Kidney capillary endothelial cell (primary cell): ENCODE data around the gene SWAP70.
"Not testable (repeated sequence)": the region's sequence is repeated elsewhere in the genome, so short reads cannot be mapped to it uniquely, and the experiment has no call there.

Experiments used
- DNase-seq: peaks from one replicate; pipeline ENCODE4 v3.0.0-alpha.2; 2018; ENCODE audit warnings: low spot score

The SWAP70 gene

GRCh38 chr11:9692691-9693090 is 28.8 kb downstream of the SWAP70 start:
- no peak for DNase-seq

- DNase-seq = no peak
Measured at GRCh38 chr11:9693801-9694553, 30.1 kb downstream of the SWAP70 start.

- not testable (repeated sequence) for DNase-seq
Measured at GRCh38 chr11:9695228-9695627, 31.4 kb downstream of the SWAP70 start.

DNA sequence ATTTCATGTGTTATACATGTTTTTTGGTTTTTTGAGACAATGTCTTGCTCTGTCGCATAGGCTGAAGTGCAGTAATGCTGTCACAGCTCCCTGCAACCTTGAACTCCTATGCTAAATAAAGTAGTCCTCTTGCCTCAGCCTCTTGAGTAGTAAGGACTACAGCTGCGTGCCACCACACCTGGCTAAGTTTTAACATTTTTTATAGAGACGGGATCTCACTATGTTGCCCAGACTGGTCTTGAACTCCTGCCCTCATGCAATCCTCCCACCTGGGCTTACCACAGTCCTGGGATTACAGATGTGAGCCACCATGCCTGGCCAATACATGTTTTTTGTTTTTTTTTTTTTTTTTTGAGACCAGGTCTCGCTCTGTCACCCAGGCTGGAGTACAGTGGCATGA is 33.9 kb downstream of the SWAP70 start:
- DNase-seq = no peak

GRCh38 chr11:9700105-9700801 is 36.4 kb downstream of the SWAP70 start:
- DNase-seq = no peak

- no peak for DNase-seq
Measured at GRCh38 chr11:9701799-9702198, 37.9 kb downstream of the SWAP70 start.

DNA sequence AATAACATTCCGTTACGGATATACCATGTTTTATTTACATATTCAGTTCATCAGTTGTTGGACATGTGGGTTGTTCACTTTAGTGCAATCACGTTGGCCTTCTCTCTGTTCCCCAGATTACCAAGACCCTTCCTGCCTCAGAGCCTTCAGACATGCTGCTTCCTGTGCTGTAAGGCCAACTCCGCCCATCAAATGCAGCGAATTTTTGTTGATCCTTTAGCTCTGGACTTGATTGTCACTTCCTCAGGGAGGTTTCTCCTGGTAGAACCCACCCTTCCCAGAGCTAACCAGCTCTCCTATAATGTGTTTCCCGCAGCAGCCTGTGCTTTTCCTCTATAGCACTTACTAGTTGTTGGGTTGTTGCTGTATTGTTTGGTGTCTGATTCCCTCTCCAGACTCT is 39.4 kb downstream of the SWAP70 start:
- peak; percentile 74 for DNase-seq

- no peak for DNase-seq
Measured at GRCh38 chr11:9704037-9704436, 40.2 kb downstream of the SWAP70 start.

DNA sequence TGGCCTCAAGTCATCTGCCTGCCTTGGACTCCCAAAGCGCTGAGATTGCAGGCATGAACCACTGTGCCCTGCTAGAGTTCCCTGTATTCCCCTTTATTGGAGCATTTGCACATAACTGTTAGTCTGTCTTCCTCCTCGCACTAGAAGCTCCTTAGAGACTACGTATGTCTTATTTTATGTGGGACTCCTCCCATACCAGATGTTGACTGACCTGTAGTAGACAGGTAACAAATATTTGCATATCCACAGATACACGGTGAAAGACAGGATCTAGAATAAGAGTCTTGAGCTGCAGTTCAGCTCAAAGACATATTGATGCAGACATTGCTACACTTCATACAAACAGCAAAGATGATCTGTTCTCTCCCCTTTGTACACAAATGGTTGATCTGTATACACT is 40.7 kb downstream of the SWAP70 start:
- no peak for DNase-seq

GRCh38 chr11:9705361-9705760 is 41.5 kb downstream of the SWAP70 start:
- not testable (repeated sequence) for DNase-seq

GRCh38 chr11:9708544-9708943 is 44.7 kb downstream of the SWAP70 start:
- DNase-seq = no peak

DNA sequence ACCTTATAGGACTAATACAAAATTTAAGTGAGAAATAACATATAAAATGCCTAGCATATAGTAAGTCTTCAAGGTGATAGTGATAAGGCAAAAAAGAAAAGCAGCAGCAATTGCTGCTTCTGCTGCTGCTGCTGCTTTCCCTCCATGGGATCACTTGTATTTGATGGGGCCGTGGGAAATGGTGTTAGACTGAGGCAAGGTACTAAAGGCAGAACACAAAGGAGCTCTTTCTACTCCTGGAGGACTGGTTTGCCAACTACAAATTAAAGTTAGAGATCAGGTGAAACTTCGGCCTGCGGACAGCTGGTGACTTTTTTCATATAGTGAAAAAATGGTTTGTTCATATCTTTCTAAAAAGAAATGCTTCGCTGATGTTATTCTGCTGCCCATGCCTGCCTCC is 46.3 kb downstream of the SWAP70 start:
- no peak for DNase-seq

- no peak for DNase-seq
Measured at GRCh38 chr11:9710852-9711251, 47.0 kb downstream of the SWAP70 start.

DNA sequence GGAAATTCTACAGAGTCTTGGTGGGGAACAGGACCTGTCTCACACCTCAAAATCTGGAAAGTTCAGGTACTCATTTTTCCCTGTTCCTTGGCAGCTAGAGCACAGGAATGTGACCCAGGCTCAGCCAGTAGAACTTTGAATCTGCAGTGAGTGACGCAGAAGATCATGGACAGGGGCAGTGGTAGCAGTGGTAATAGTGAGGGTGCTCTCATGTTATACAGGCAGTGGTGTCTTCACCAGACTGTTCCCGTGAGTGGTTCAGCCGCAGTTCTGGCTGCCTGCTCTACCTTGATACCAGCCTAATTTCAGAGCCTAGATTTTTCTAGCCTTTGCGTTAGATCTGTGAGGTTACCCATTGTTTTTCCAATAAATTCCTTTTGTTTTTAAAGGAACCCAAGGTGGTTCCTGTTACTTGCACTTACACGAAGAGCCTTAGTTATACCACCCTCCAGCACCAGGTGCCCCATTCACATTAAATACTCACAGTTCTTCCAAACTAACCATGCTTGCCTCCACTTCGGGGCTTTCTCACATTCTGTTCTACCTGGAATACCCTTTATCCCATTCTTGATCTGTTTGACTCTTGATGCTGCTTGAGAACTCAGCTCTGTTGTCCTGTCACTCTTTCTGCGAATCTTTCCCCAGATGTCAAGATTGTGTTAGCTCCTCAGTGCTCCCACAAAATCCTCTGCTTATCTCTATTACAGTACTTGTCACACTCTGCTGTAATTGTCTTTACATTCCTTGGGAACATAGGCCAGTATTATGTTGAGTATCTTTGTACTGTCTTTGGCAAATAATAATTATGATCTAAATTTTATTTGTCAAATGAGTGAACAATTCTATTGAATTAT is 47.8 kb downstream of the SWAP70 start:
- DNase-seq = no peak

DNA sequence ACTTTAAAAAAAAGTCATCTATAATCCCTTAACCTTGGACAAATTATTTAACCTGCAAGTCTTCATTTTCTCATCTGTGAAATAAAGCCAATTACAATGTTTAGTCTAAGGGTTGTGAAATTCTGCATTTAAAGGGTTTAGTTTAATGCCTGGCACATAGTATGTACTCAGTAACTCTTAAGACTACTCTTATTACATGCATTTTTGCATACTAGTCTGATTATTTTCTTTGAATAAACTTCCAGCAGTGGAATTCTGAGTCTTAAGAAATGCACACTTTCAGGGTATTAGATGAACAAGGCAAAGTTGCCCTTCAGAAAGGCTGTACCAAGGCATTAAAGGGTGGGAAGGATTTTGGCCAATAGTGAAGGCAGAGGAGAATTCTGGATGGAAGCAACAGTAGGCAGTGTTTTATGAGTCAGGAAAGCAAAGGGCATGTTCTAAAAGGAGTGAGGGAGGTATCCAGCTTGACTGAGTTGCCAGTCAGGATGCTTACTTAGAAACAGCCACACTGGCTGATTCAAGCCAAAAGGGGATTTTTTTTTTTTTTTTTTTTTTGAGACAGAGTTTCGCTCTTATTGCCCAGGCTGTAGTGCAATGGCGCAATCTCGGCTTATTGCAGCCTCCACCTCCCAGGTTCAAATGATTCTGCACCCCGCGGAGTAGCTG is 50.5 kb downstream of the SWAP70 start:
- no peak for DNase-seq

GRCh38 chr11:9716275-9717039 is 52.6 kb downstream of the SWAP70 start:
- peak; percentile 90 for DNase-seq

DNA sequence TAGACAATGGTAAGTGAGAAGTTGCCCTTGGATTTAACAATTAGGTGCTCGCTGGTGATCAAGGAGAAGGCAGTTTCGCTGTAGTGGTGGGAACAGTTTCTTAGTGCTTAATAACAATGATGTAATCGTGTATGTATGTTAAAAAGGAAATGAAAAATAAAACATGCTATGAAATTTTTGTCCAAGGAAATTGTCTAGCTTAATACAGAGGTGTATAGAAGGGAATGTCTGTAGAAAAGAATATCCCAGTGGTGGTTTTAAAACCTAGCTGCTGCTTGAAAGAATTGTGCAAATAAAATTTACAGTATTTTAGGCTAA is 53.1 kb downstream of the SWAP70 start:
- no peak for DNase-seq

DNA sequence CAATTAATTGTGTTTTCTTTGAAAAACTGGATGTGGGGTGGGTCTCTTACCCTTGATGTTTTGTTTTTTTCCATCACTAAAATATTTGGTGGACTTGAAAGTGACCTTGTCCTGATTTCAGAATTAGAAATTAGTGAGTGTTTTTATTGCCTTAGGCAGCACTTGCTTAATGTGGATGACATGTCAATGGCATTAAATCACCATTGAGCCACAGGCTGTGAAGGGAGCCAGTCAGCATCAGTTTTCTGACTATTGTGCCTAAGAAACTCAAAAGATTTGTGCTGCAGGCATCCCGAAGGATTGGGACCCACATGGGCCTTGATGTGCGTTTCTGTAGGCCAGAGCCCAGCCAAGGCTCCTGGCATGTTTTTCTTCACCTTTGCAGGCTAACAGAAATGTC is 53.8 kb downstream of the SWAP70 start:
- no peak for DNase-seq

DNA sequence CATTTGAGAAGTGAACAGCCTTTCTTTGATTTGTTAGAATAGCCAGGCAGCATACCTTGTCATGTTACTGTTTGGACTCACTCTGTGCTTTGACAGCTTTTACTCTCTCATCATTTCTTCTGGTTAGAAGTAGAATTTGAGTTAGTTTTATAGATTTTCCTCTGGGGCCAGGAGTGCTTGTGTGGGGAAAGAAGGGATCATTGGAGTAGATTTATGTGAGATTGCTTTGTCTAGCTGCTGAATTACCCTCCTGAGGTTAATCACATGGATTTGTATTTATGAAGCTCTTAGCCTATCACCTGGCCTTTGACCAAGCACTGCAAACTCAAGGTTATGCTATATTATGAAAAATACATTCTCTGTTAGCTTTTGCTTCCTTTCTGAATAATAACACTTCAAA is 54.3 kb downstream of the SWAP70 start:
- no peak for DNase-seq

DNA sequence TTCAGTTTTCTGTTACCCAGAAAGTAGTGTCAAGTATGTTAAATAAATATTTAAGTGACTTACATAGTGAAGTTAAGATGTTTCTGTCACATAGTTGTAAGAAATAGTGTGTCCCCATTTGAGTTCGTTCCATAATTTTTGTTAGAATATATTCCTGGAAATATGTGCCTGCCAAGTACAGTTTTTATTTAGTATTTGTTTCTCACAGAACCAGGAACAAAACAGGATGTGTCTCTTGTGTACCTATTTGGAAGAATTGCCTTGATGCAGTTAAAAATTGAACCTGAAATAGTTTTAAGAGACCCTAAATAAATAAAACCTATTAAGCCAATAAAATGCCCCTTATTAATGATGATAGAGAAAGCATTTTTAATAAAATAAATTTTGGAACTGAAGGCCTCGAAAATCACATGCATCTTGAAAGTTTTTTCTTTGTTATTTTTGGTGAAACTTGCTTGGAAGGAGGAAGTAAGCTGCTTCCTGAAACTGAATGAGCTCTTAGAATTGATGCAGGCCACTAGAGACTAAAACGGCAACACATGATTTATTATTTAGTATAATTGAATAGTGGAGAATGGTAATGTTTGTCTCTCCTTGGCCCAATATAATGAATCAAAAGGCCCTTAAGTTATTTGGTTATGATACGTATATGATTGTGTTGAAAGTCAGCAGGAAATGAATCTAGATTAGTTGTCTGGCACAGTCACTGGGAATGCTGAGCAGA is 55.9 kb downstream of the SWAP70 start:
- peak; percentile 93 for DNase-seq

- no peak for DNase-seq
Measured at GRCh38 chr11:9720290-9720630, 56.4 kb downstream of the SWAP70 start.
